PFSK-1 (cell line): ENCODE data around the gene POR.
A peak's percentile ranks its signal among the peaks of the same experiment; 100 is the strongest.

Source experiments
- FOXP2 ChIP-seq: optimal IDR thresholded peaks from 2 replicates; pipeline ENCODE3; 2011; ENCODE audit warnings: borderline replicate concordance, control low read depth, inconsistent platforms; ENCODE audit not compliant: insufficient read depth; ENCODE audit errors: extremely low read length, extremely low read depth
- POLR2AphosphoS5 ChIP-seq: IDR thresholded peaks from 2 replicates; pipeline ENCODE4 v1.6.1; 2012; ENCODE audit warnings: low read depth, mild to moderate bottlenecking, control low read depth, low read length, moderate library complexity
- REST ChIP-seq, 2 experiments: IDR thresholded peaks; 2 replicates each; pipeline versions ENCODE4 v1.6.1 to v1.8.0; 2011 to 2012; ENCODE audit warnings: low read depth in 2 of 2, low read length in 2 of 2, control low read depth in 1 of 2, inconsistent platforms in 1 of 2, mild to moderate bottlenecking in 1 of 2, moderate library complexity in 1 of 2; ENCODE audit not compliant: insufficient read depth in 1 of 2
- SIN3A ChIP-seq: IDR thresholded peaks from 2 replicates; pipeline ENCODE4 v1.6.1; 2012; ENCODE audit warnings: mild to moderate bottlenecking, low read length, moderate library complexity, borderline replicate concordance; ENCODE audit not compliant: insufficient read depth
- TAF1 ChIP-seq: IDR thresholded peaks from 2 replicates; pipeline ENCODE4 v1.6.1; 2012; ENCODE audit warnings: low read length, control low read depth, borderline replicate concordance; ENCODE audit not compliant: insufficient read depth

Gene POR

GRCh38 chr7:75924889-75925288 lies 9.9 kb downstream of the POR start:
- no peak for TF ChIP-seq POLR2AphosphoS5
- TF ChIP-seq SIN3A = no peak
- TF ChIP-seq FOXP2 = no peak
- TF ChIP-seq REST (IDR thresholded peaks at IDR 0.05; ENCODE audit: insufficient read depth in 1 of 2, low read depth in 2 of 2, low read length in 2 of 2) = no peak
- no peak for TF ChIP-seq TAF1

GRCh38 chr7:75925717-75926435 lies 10.9 kb downstream of the POR start:
- TF ChIP-seq FOXP2 (no peak), POLR2AphosphoS5 (no peak), TAF1 (no peak), SIN3A (no peak), REST (IDR thresholded peaks at IDR 0.05; ENCODE audit: insufficient read depth in 1 of 2, low read depth in 2 of 2, low read length in 2 of 2) (no peak)

- no peak for TF ChIP-seq POLR2AphosphoS5
- no peak for TF ChIP-seq REST (IDR thresholded peaks at IDR 0.05; ENCODE audit: insufficient read depth in 1 of 2, low read depth in 2 of 2, low read length in 2 of 2)
- no peak for TF ChIP-seq FOXP2
- no peak for TF ChIP-seq SIN3A
- no peak for TF ChIP-seq TAF1
Observed at GRCh38 chr7:75928568-75928914, 13.6 kb downstream of the POR start.

- TF ChIP-seq REST (IDR thresholded peaks at IDR 0.05; ENCODE audit: insufficient read depth in 1 of 2, low read depth in 2 of 2, low read length in 2 of 2) (0 out of 4 replicates have a peak, but pooled peaks of 1 of the 2 experiments have one; percentile 10), SIN3A (no peak)
Observed at GRCh38 chr7:75931680-75932079, 16.7 kb downstream of the POR start.
